ENCODE measurements around the gene RNF213.
"Not testable (repeated sequence)": the region's sequence is repeated elsewhere in the genome, so short reads cannot be mapped to it uniquely, and the experiment has no call there.

Gene RNF213

GRCh38 chr17:80224683-80225082 is 36.0 kb upstream of the RNF213 start:
- no peak for DNase-seq

- DNase-seq = no peak
Observed at GRCh38 chr17:80225230-80225629, 35.4 kb upstream of the RNF213 start.

DNA sequence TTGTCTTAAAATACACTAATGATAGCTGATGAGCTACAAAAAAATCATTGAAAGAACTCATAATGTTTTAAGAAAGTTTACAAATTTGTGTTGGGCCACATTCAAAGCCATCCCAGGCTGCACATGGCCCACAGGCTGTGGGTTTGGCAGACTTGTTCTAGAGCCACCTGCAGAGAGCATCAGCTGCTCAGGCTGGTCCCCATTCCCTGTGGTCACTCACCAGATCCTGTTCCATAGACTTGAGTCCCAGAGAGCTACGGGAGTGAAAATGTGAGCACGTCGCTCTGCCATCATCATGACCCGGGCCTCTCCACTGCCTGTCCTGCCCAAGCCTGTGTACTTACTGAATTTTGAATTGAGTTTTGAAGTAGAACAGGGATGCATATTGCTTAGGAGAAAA is 33.5 kb upstream of the RNF213 start:
- DNase-seq = no peak

DNA sequence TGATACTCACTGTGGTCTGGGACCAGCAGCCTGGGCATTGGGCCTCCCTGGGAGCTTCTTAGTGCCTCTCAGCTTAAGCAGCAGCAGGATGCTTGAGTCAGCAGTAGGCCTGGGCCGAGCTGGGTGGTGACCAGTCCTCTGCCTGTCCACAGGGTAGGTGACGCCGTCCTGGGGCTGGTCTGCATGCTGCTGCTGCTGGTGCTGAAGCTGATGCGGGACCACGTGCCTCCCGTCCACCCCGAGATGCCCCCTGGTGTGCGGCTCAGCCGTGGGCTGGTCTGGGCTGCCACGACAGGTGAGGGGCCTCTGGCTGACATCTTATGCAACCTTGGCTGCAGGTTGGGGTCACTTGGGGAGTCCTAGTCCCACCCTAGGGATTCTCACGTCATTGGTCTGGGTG is 33.0 kb upstream of the RNF213 start:
- no peak for DNase-seq

- DNase-seq = no peak
Observed at GRCh38 chr17:80228477-80228876, 32.2 kb upstream of the RNF213 start.

DNA sequence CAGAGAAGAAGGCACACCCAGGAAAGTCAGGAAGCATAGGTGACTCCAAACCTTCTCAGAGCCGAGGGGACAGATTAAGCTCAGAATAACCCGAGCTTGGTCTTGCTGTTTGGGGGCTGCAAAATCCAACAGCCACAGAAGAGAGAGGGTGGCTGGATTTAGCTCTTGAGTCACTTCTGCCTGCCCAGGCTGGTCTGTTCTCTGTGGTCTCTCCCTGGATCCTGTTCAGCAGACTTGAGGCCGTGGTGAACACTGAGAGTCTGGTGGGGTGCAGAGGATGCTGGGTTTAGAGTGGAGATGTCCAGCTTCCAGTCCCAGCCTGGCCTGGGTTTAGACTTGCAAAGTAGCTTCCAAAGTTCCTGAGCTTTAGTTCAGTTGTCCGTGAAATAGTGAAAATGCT is 31.6 kb upstream of the RNF213 start:
- DNase-seq = no peak

GRCh38 chr17:80232438-80232837 is 28.2 kb upstream of the RNF213 start:
- no peak for DNase-seq

DNA sequence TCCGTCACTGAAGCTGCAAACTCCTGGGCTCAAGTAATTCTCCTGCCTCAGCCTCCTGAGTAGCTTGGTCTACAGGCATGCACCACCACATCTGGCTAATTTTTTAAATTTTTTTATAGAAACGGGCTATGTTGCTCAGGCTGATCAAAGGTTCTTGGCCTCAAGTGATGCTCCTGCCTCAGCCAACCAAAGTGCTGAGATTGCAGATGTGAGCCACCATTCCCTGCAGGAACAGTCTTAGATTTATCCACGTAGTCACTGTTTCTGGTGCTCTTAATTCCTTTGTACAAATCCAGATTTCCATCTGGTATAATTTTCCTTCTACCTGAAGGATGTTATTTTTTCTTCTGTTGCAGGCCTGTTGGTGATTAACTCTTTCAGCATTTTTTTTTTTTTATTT is 27.4 kb upstream of the RNF213 start:
- no peak for DNase-seq

DNA sequence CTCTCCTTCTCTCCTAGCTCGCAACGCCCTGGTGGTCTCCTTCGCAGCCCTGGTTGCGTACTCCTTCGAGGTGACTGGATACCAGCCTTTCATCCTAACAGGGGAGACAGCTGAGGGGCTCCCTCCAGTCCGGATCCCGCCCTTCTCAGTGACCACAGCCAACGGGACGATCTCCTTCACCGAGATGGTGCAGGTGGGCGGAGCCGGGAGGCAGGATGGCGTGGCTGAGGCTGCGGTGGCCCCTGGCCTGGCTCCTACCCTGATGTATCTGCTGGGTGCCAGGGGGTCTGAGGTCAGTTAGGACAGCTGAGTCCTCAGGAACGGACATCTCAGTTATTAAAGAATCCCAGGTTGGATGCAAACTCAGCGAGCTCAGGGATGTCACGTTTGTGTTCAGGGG is 23.7 kb upstream of the RNF213 start:
- DNase-seq = no peak

DNA sequence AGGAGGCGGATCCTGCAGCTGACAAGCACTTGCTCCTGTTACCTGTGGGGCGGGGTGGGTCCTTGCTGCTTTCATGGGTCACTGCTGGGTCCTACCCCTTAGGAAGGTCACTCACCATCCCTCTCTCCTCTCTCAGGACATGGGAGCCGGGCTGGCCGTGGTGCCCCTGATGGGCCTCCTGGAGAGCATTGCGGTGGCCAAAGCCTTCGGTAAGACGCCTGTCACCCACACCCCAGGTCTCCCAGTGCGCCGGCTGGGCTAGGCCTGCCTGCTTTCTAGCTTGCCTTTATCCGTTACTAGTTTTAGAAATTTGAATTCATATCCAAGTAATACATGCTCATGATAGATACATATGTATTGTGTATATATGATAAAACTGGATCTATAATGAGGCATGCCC is 23.3 kb upstream of the RNF213 start:
- no peak for DNase-seq

DNA sequence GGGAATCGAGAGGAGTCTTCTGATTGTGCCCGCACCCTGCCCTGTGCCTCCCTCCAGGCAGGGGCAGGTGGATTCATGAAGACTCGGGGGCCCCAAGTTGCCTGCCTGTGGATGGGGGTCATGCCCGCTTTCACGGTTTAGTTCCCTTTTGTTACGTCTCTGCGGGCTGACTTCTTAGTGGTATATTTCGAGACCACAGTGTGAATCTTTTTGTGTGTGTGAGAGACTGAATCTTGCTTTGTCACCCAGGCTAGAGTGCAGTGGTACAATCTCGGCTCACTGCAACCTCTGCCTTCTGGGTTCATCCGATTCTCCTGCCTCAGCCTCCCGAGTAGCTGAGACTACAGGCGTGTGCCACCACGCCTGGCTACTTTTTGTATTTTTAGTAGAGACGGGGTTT is 18.1 kb upstream of the RNF213 start:
- DNase-seq = no peak

DNA sequence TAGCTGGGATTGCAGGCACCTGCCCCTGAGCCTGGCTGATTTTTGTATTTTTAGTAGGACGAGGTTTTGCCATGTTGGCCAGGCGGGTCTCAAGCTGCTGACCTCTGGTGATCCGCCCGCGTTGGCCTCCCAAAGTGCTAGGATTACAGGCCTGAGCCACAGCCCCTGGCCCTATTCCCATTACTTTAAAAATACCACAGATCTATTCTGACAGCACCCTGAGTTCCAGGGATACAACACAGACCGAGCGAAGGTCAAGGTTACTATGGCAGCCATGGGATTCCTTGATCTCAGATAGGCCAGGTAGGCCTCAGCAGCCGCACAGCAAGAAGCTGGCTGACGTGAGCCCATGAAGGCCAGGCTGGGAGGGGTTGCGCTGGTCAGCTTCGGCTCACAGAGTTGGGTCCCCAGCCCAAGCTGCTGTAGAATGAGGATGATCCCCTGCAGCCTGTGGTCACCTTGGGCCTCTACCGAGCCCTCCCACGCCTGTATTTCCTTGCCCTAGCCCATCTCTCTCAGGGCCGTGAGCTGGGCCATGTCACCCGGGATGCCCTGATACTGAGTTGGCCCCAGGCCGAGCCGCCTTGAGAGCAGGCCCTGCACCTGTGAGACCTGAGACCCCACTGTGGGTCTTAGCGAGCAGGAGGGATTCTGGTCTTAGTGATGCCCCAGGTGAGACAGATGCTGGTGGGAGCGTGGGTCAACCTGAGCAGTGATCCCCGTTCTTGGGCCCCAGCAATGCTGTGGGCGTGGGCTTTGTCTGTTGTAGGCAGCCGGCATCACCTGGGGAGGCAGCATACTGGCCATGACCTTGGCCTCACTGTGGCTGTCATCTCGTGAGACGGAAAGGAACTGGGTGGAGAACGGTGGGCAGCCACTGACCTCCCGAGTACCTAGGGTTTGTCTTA is 16.9 kb upstream of the RNF213 start:
- DNase-seq = no peak

DNA sequence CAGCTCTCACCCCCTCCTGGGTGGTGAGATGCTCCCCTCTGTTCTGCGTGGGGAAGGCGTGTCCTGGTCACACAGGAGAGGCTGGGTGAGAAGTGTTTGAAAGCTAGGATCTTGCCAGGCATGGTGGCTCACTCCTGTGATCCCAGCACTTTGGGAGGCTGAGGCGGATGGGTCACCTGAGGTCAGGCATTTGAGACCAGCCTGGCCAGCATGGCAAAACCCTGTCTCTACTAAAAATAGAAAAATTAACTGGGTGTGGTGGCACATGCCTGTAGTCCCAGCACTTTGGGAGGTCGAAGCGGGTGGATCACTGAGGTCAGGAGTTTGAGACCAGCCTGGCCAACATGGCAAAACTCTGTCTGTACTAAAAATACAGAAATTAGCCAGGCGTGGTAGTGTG is 16.2 kb upstream of the RNF213 start:
- not testable (repeated sequence) for DNase-seq

DNA sequence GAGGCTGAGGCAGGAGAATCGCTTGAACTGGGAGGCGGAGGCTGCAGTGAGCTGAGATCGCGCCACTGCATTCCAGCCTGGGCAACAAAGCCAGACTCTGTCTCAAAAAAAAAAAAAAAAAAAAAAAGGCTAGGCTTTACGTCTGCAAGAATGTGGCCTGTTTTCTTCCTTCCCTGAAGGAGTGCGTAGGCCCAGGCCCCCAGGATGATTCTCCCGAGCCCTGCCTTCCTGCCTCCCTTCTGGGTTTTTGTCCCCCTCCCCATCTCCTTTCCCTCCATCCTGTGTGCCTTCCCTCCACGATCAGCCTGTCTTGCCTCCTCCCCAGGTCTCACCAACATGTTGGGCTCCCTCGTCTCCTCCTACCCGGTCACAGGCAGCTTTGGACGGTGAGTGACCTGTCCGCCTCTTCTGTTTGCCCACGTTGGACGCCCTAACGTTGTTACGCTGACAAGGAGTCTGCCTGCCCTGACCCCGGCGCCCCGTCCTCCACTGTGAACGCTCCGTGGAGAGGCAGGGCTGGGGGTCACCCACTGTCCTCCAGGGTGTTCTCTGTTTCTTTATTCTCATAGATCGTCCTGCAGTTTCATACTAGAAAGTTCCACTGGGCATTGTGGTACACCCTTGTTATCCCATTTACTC is 15.7 kb upstream of the RNF213 start:
- no peak for DNase-seq

DNA sequence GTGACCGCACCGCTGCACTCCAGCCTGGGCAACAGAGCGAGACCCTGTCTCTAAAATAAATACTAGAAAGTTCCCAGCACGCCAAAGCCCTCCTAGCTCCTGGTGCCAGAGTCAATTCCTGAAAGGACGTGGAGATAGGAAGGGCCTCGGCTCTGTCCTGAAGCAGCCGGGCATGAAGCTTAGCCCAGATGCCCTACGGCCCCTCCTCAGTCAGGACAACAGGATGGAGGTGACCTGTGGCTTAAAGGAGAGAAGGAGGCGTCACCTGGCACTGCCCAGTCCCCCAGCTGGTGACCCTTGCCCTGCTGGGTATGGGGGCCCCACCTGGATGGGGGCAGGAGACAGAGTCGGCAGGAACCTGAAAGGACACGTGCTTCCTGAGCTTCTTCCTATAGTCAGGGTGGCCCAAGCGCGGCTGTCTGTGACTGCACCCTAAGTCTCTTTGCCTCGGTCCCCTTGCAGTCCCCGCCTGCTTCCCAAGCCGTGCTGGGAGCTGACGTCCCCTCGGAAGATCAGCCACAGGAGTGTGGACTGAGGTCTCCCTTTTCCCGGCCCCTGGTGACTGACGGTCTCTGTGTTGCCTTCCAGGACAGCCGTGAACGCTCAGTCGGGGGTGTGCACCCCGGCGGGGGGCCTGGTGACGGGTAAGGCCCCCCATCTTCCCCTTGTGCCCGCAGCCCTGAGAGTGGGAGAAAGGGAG is 14.9 kb upstream of the RNF213 start:
- no peak for DNase-seq

- no peak for DNase-seq
Observed at GRCh38 chr17:80246266-80246681, 14.4 kb upstream of the RNF213 start.

GRCh38 chr17:80246726-80247125 is 13.9 kb upstream of the RNF213 start:
- no peak for DNase-seq

DNA sequence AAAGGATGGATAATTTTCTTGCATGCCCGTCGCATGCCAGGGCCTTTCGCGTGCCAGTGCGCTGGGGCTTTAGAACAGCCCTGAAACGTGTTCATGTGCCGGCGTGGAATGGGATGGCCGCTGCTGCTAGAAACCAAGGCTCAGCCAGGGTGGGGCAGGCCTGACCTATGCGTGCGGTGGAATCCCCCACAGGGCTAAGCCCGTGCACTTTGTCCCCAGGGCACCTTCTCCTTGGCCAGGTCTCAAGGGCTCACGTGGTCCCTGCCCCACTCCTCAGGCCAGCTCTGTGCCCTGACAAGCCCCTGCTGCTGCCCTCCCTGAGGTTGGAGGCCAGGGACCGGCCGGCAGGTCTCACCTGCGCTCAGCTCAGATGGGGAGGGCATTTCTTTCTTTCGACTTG is 13.1 kb upstream of the RNF213 start:
- DNase-seq = no peak

DNA sequence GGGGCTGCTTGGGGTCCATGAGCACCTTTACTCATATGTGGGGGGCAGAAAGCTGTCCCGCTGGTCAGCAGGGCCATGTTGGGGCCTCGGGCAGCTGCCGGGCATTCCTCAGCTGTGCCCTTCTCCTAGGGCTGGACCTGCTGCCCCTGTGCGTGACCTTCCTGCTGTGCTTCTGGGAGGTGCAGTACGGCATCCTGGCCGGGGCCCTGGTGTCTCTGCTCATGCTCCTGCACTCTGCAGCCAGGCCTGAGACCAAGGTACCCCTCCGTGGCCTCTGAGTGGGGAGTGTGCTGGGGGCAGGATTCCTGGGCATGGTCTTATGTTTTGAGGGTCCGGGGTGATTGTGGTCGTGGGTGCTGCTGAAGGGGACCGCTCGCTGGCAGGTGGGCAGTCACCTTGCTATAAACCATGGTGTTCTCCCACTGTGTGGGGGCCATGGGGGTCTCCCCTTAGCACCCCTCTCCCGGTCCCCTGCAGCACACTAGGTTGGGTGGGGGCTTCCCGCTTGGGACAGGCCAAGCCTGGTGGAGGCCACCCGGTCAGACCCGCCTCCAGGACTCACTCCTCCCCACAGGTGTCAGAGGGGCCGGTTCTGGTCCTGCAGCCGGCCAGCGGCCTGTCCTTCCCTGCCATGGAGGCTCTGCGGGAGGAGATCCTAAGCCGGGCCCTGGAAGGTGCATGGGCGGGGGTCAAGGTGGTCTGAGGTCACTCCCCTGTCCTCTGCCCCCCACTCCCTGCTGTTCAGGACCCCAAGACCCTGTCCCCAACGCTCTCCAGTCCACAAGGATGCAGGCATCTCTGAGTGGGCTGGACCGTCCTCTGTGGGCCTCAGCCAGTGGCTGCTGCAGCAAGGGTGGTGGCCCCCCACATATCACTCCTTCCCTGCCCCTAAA is 12.4 kb upstream of the RNF213 start:
- no peak for DNase-seq

GRCh38 chr17:80248894-80249710 is 11.6 kb upstream of the RNF213 start:
- DNase-seq = no peak

- no peak for DNase-seq
Observed at GRCh38 chr17:80251966-80252365, 8.7 kb upstream of the RNF213 start.

DNA sequence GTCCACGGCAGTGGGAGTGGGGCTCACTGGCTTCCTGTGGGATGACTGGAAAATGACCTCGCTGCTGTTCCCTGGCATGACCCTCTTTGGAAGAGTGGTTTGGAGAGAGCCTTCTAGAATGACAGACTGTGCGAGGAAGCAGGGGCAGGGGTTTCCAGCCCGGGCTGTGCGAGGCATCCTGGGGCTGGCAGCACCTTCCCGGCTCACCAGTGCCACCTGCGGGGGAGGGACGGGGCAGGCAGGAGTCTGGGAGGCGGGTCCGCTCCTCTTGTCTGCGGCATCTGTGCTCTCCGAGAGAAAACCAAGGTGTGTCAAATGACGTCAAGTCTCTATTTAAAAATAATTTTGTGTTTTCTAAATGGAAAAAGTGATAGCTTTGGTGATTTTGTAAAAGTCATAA is 7.8 kb upstream of the RNF213 start:
- peak; percentile 16 for DNase-seq

Data from fibroblast of skin of scalp (primary cell).